HG03354 (cell line): ENCODE results near the gene ATP1B2.
A peak's percentile ranks its signal among the peaks of the same experiment; 100 is the strongest.
"Not testable (repeated sequence)": the region's sequence is repeated elsewhere in the genome, so short reads cannot be mapped to it uniquely, and the experiment has no call there.

Experiments
- ATAC-seq: cut with Tn5 transposase; IDR thresholded peaks from one replicate; pipeline ENCODE4 v1.9.1; 2021; ENCODE audit warnings: mild to moderate bottlenecking; ENCODE audit not compliant: unreplicated experiment, poor library complexity, severe bottlenecking

The ATP1B2 gene

GRCh38 chr17:7650509-7651096 is at the start of gene ATP1B2:
ATP1B2 (plus strand) TSS chr17:7650926; CDS start chr17:7651519, 593 bp downstream.
- ATAC-seq = no peak

GRCh38 chr17:7606280-7606679 is 44.4 kb upstream of the ATP1B2 start:
- ATAC-seq = no peak

GRCh38 chr17:7610641-7611040 is 40.1 kb upstream of the ATP1B2 start:
- no peak for ATAC-seq

- no peak for ATAC-seq
Observed at GRCh38 chr17:7611635-7612293, 39.0 kb upstream of the ATP1B2 start.

- no peak for ATAC-seq
Observed at GRCh38 chr17:7612294-7612640, 38.5 kb upstream of the ATP1B2 start.

GRCh38 chr17:7613769-7614424 is 36.8 kb upstream of the ATP1B2 start:
- no peak for ATAC-seq

GRCh38 chr17:7614425-7615264 is 36.1 kb upstream of the ATP1B2 start, which contains the start of gene FXR2:
FXR2 (minus strand) TSS chr17:7614897; CDS start chr17:7614532, 365 bp downstream.
- peak; percentile 89 for ATAC-seq

- ATAC-seq = no peak
Observed at GRCh38 chr17:7615265-7615747, 35.4 kb upstream of the ATP1B2 start.

GRCh38 chr17:7618608-7619007 is 32.1 kb upstream of the ATP1B2 start:
- no peak for ATAC-seq

GRCh38 chr17:7620835-7621234 is 29.9 kb upstream of the ATP1B2 start:
- no peak for ATAC-seq

GRCh38 chr17:7623661-7624060 is 27.1 kb upstream of the ATP1B2 start:
- ATAC-seq = no peak

- ATAC-seq = not testable (repeated sequence)
Observed at GRCh38 chr17:7625749-7626148, 25.0 kb upstream of the ATP1B2 start.

GRCh38 chr17:7626307-7626706 is 24.4 kb upstream of the ATP1B2 start:
- no peak for ATAC-seq

- no peak for ATAC-seq
Observed at GRCh38 chr17:7626956-7627249, 23.8 kb upstream of the ATP1B2 start.

- peak; percentile 93 for ATAC-seq
Observed at GRCh38 chr17:7627250-7628121, 23.2 kb upstream of the ATP1B2 start, which contains the start of gene SAT2. SAT2 (minus strand) TSS chr17:7627821; CDS start chr17:7627635, 186 bp downstream.

GRCh38 chr17:7629939-7630571 is 20.7 kb upstream of the ATP1B2 start, which contains the start of gene SHBG:
SHBG (plus strand) TSS chr17:7630135; CDS start chr17:7630173, 38 bp downstream.
- no peak for ATAC-seq

- no peak for ATAC-seq
Observed at GRCh38 chr17:7631398-7632380, 19.0 kb upstream of the ATP1B2 start.

GRCh38 chr17:7632492-7632894 is 18.2 kb upstream of the ATP1B2 start:
- ATAC-seq = no peak
